ENCODE results near the gene FKTN.

GRCh38 chr9:105678163-105678562 is 120.2 kb downstream of the FKTN start:
- TF ChIP-seq MXI1 (IDR thresholded peaks at IDR 0.05; ENCODE audit: low read depth, low read length) (no peak), YY1 (IDR thresholded peaks at IDR 0.05; ENCODE audit: low read depth) (no peak), TAF1 (IDR thresholded peaks at IDR 0.05; ENCODE audit: borderline replicate concordance, low read depth, low read length) (no peak), GABPA (IDR thresholded peaks at IDR 0.05; ENCODE audit: low read depth) (no peak)
- TF ChIP-seq, protein P1, sequence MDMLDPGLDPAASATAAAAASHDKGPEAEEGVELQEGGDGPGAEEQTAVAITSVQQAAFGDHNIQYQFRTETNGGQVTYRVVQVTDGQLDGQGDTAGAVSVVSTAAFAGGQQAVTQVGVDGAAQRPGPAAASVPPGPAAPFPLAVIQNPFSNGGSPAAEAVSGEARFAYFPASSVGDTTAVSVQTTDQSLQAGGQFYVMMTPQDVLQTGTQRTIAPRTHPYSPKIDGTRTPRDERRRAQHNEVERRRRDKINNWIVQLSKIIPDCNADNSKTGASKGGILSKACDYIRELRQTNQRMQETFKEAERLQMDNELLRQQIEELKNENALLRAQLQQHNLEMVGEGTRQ (IDR thresholded peaks at IDR 0.05; ENCODE audit: borderline replicate concordance, low read depth, low read length), result no peak
- TF ChIP-seq, protein P2, sequence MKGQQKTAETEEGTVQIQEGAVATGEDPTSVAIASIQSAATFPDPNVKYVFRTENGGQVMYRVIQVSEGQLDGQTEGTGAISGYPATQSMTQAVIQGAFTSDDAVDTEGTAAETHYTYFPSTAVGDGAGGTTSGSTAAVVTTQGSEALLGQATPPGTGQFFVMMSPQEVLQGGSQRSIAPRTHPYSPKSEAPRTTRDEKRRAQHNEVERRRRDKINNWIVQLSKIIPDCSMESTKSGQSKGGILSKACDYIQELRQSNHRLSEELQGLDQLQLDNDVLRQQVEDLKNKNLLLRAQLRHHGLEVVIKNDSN (IDR thresholded peaks at IDR 0.05; ENCODE audit: borderline replicate concordance, low read depth), result no peak
